Endodermal cell (in vitro differentiated cells): Measurements from ENCODE around the gene BRSK1. TPM values are rescaled to one million over a fixed set of nuclear protein-coding genes. Genes with fewer than 3 reads are reported as not detected.

Source experiments
- DNase-seq: peaks from one replicate; pipeline ENCODE4 v3.0.0-alpha.2; 2017
- H3K27ac ChIP-seq: 2 replicates; pipeline ENCODE4 v1.5.1; 2013; ENCODE audit warnings: mild to moderate bottlenecking, low read depth, low read length, moderate library complexity
- H3K27me3 ChIP-seq: 2 replicates; pipeline ENCODE4 v1.6.1; 2013; ENCODE audit warnings: mild to moderate bottlenecking, low read length, moderate library complexity; ENCODE audit not compliant: insufficient read depth, control insufficient read depth, poor library complexity, severe bottlenecking
- H3K36me3 ChIP-seq: 2 replicates; pipeline ENCODE4 v1.7.0; 2013; ENCODE audit warnings: mild to moderate bottlenecking, low read length, moderate library complexity; ENCODE audit not compliant: control insufficient read depth, insufficient read depth
- H3K4me1 ChIP-seq: one replicate; pipeline ENCODE4 v1.7.0; 2013; ENCODE audit warnings: low read length; ENCODE audit not compliant: control insufficient read depth, insufficient read depth
- H3K4me3 ChIP-seq: 2 replicates; pipeline ENCODE4 v1.5.1; 2013; ENCODE audit warnings: mild to moderate bottlenecking, low read length, moderate library complexity
- H3K9ac ChIP-seq: 2 replicates; pipeline ENCODE4 v1.6.1; 2013; ENCODE audit warnings: mild to moderate bottlenecking, low read length, moderate library complexity; ENCODE audit not compliant: poor library complexity, severe bottlenecking; ENCODE audit errors: extremely low read depth
- H3K9me3 ChIP-seq: 2 replicates; pipeline ENCODE4 v1.6.1; 2013; ENCODE audit warnings: mild to moderate bottlenecking, low read length, moderate library complexity; ENCODE audit not compliant: control insufficient read depth
- H3K27ac Mint-ChIP-seq: 2 replicates; pipeline ENCODE4 v1.8.0; 2020; ENCODE audit warnings: mixed read lengths
- H3K27me3 Mint-ChIP-seq: 2 replicates; pipeline ENCODE4 v1.8.0; 2021; ENCODE audit warnings: mild to moderate bottlenecking, mixed read lengths; ENCODE audit not compliant: insufficient read depth
- H3K36me3 Mint-ChIP-seq: 2 replicates; pipeline ENCODE4 v1.8.0; 2020; ENCODE audit warnings: low read depth, mixed read lengths
- H3K4me1 Mint-ChIP-seq: 2 replicates; pipeline ENCODE4 v1.8.0; 2020; ENCODE audit warnings: mixed read lengths
- H3K4me3 Mint-ChIP-seq: 2 replicates; pipeline ENCODE4 v1.8.0; 2020; ENCODE audit warnings: mild to moderate bottlenecking, moderate library complexity, mixed read lengths
- H3K9me3 Mint-ChIP-seq: 2 replicates; pipeline ENCODE4 v1.8.0; 2020; ENCODE audit warnings: mild to moderate bottlenecking, mixed read lengths
- WGBS, 2 experiments: methylation state at CpG; one replicate each; pipeline versions ENCODE4 v1.1.5 to v1.1.7; 2013; ENCODE audit warnings: missing lambda C conversion rate in 2 of 2, mixed read lengths in 1 of 2; ENCODE audit not compliant: insufficient coverage in 1 of 2, insufficient read length in 1 of 2; 5-methylcytosine and 5-hydroxymethylcytosine counted together
- total RNA-seq, 2 donors: library from RNA; stranded (reverse); fragmentation: NEBNext Ultra II Directional in 1 of 2; extraction: Animal tissue kit (Norgen Biotek cat#: 25700) in 1 of 2; gene quantifications; 2 replicates in 1 of 2; 3 replicates in 1 of 2; pipeline ENCODE4 v1.2.1, GENCODE V29; 2021
- TF ChIP-seq, protein P1 (sequence below): fragments of 200-600 bp; sonication (generic); conservative IDR thresholded peaks from 2 replicates; pipeline ENCODE4 v1.5.0; 2021; ENCODE audit warnings: antibody characterized with exemption, mild to moderate bottlenecking

BRSK1 gene
- total RNA-seq, 2 donors from 2014 or later: 75.9 to 91.4 TPM

DNA sequence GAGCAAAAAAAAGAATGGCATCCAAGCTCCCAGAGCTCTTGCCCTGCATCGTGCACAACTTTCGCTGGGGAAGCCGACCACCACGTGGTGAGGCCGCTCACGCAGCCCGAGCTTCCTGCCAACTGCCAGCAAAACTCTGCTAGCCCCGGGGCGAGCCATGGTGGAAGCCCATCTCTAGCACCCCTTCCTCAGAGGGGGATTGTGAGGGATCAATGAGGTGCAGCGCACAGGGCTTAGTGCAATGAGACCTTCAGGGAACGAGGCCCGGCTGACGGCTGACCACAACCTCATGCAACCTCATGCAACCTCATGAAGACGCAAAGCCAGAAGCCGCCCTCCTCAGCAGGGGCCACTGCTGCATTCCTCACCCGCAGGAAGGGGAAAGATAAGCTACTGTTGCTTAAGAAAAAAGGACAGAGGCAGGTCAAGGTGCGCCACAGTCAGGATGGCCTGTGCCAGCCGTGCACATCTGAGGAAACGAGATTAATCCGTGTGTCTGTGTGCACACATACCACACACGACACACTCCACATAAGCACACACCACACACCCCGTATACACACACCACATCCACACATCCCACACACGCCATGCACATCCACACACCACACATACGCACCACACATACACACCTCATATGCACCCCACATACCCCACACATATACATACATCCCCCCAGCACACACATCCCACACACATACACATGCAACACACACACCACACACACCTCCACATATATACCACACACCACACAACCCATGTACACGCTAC lies 13.4 kb upstream of the BRSK1 start:
- TF ChIP-seq, protein P1, sequence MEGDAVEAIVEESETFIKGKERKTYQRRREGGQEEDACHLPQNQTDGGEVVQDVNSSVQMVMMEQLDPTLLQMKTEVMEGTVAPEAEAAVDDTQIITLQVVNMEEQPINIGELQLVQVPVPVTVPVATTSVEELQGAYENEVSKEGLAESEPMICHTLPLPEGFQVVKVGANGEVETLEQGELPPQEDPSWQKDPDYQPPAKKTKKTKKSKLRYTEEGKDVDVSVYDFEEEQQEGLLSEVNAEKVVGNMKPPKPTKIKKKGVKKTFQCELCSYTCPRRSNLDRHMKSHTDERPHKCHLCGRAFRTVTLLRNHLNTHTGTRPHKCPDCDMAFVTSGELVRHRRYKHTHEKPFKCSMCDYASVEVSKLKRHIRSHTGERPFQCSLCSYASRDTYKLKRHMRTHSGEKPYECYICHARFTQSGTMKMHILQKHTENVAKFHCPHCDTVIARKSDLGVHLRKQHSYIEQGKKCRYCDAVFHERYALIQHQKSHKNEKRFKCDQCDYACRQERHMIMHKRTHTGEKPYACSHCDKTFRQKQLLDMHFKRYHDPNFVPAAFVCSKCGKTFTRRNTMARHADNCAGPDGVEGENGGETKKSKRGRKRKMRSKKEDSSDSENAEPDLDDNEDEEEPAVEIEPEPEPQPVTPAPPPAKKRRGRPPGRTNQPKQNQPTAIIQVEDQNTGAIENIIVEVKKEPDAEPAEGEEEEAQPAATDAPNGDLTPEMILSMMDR: no peak
- Histone ChIP-seq H3K9ac (no peak overlapping the region), H3K9me3 (peaks cover 13% of the 10 kb centered on the region), H3K27ac (no peak overlapping the region), H3K27me3 (no peaks in the 10 kb centered on the region), H3K4me1 (no peaks in the 10 kb centered on the region), H3K36me3 (peaks cover 19% of the 10 kb centered on the region), H3K4me3 (no peak overlapping the region)
- H3K9me3 Mint-ChIP-seq: peaks cover 10% of the 10 kb centered on the region
- peaks cover 49% of the 10 kb centered on the region for H3K36me3 Mint-ChIP-seq
- WGBS, 2 experiments: 87 to 88% methylated on average over 13 to 25 of the region's 25 CpGs
- DNase-seq: no peak
- no peak overlapping the region for H3K27ac Mint-ChIP-seq
- no peaks in the 10 kb centered on the region for H3K27me3 Mint-ChIP-seq
- H3K4me1 Mint-ChIP-seq: peaks cover 9% of the 10 kb centered on the region
- H3K4me3 Mint-ChIP-seq: no peak overlapping the region

DNA sequence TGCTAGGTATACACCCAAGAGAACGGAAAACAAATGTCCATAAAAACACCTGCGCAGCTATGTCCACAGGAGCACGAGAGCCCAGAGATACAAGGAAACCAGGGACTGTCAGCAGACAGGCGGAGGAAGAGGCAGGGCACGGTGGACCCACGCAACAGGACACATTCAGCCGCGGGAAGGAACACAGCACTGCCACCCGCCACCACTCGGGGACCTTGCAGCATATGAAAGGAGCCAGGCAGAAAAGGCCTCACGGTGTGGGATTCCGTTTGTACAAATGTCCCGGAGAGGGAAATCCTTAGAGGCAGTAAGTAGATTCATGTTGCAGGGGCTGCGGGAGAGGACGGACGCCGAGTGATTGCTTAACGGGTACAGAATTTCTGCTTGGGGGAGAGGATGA lies 11.7 kb upstream of the BRSK1 start:
- Histone ChIP-seq H3K36me3 (peaks cover 24% of the 10 kb centered on the region), H3K27ac (no peak overlapping the region), H3K9me3 (peaks cover 6% of the 10 kb centered on the region), H3K4me3 (no peak overlapping the region), H3K9ac (no peak overlapping the region), H3K27me3 (no peaks in the 10 kb centered on the region), H3K4me1 (no peaks in the 10 kb centered on the region)
- no peaks in the 10 kb centered on the region for H3K27me3 Mint-ChIP-seq
- H3K36me3 Mint-ChIP-seq: peaks cover 51% of the 10 kb centered on the region
- H3K4me1 Mint-ChIP-seq: peaks cover 9% of the 10 kb centered on the region
- 93% methylated on average over 18 of the region's 18 CpGs for WGBS, 2 experiments
- TF ChIP-seq, protein P1: peak; percentile 36
- no peak for DNase-seq
- H3K4me3 Mint-ChIP-seq: no peak overlapping the region
- no peak overlapping the region for H3K27ac Mint-ChIP-seq
- H3K9me3 Mint-ChIP-seq: peaks cover 2% of the 10 kb centered on the region

DNA sequence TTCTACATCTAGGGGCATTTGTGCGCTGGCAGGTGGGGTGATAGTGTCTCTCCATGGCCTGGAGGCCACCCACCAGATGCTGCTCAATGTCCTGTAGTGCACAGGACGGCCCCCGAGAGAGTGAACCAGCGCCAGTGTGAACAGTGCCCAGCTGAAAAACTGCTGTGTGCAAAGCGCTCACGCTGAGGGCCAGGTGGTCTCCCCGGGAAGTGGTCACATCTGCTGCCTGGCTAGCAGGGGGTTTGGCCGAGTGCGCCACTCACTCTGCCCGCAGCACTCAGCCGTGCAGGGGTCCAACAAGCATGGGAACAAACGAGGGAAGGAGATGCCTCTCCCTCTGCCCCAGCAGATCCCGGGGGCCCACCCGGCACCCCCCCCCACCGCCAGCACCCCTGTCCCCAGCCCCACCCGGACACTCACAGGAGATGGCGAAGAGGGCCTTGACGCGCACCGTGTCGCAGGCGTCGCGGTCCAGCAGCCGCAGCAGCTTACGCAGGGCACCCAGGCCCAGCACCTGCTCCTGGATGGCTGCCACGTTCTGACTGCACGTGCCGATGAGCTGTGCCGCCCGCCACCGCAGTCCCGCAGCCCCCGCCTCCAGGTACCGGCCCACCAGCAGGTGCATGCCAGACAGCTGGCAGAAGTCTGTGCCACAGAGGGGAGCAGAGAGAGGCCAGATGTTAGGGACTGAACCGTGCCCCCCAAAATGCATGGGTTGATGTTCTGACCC lies 9.7 kb upstream of the BRSK1 start:
- no peaks in the 10 kb centered on the region for H3K27me3 ChIP-seq
- Mint-ChIP-seq H3K9me3 (no peaks in the 10 kb centered on the region), H3K4me1 (peaks cover 11% of the 10 kb centered on the region), H3K27ac (no peak overlapping the region), H3K4me3 (no peak overlapping the region), H3K36me3 (peaks cover 50% of the 10 kb centered on the region), H3K27me3 (no peaks in the 10 kb centered on the region)
- DNase-seq: no peak
- 94 to 95% methylated on average over 26 to 34 of the region's 36 CpGs for WGBS, 2 experiments
- TF ChIP-seq, protein P1: no peak
- H3K9me3 ChIP-seq: no peaks in the 10 kb centered on the region
- peaks cover 25% of the 10 kb centered on the region for H3K36me3 ChIP-seq
- peaks cover under 1% of the 10 kb centered on the region for H3K4me1 ChIP-seq
- H3K27ac ChIP-seq: no peak overlapping the region
- H3K4me3 ChIP-seq: no peak overlapping the region
- H3K9ac ChIP-seq: no peak overlapping the region
